Adrenal gland (tissue), 5 donors: ENCODE data around the gene MCTP1.

ENCODE experiments used
- POLR2A ChIP-seq, 2 donors: fragments of 450-650 bp; IDR thresholded peaks; one replicate each; pipeline ENCODE4 v1.6.1; 2017; ENCODE audit warnings: antibody characterized with exemption in 2 of 2, mild to moderate bottlenecking in 2 of 2, moderate library complexity in 1 of 2
- TF ChIP-seq, protein P1 (sequence below), 6 experiments: fragments of 450-650 bp in 4 of 6; fragments of 200-600 bp in 2 of 6; sonication (generic) in 1 of 6; IDR thresholded peaks; 1 replicate in 5 of 6; 2 replicates in 1 of 6; pipeline versions ENCODE4 v1.5.1 to v1.8.0; 2016 to 2021; ENCODE audit warnings: antibody characterized with exemption in 6 of 6, mild to moderate bottlenecking in 2 of 6, moderate library complexity in 1 of 6
- donor health status: DM: no; HTN: no; CAD: no.

DNA sequence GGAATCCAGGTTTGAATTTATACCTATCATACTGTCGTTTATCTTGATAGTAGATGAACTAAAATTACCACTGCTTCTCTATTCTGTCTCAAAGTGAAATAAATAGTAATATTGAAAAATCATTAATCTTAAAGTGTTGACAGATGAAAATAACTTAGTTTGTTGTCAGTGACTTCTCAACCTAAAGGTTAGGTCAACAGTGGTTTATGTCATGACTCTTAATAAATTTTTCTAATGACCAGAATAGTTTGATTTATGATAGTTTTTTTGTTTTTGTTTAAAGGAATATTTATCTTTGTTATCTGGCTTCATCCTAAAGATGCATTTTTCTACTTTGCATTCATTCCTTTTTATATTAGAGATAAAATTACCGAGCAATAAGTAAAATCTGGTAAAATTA, 585.3 kb downstream of the MCTP1 start:
- TF ChIP-seq, protein P1, sequence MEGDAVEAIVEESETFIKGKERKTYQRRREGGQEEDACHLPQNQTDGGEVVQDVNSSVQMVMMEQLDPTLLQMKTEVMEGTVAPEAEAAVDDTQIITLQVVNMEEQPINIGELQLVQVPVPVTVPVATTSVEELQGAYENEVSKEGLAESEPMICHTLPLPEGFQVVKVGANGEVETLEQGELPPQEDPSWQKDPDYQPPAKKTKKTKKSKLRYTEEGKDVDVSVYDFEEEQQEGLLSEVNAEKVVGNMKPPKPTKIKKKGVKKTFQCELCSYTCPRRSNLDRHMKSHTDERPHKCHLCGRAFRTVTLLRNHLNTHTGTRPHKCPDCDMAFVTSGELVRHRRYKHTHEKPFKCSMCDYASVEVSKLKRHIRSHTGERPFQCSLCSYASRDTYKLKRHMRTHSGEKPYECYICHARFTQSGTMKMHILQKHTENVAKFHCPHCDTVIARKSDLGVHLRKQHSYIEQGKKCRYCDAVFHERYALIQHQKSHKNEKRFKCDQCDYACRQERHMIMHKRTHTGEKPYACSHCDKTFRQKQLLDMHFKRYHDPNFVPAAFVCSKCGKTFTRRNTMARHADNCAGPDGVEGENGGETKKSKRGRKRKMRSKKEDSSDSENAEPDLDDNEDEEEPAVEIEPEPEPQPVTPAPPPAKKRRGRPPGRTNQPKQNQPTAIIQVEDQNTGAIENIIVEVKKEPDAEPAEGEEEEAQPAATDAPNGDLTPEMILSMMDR (IDR thresholded peaks at IDR 0.05) = no peak
- no peak for TF ChIP-seq POLR2A (IDR thresholded peaks at IDR 0.05)
